Panc1 (cell line): Measurements from ENCODE around the gene PGAM1.

Source experiments
- SIN3A ChIP-seq: IDR thresholded peaks from 2 replicates; pipeline ENCODE4 v1.6.1; 2012; ENCODE audit warnings: low read depth, mild to moderate bottlenecking, low read length, moderate library complexity, borderline replicate concordance; ENCODE audit not compliant: insufficient read depth
- TCF7L2 ChIP-seq: IDR thresholded peaks from 2 replicates; pipeline ENCODE4 v1.6.1; 2011; ENCODE audit warnings: mild to moderate bottlenecking, low read depth, low read length, inconsistent platforms
- TF ChIP-seq, protein P1 (sequence below): fragments of 450-650 bp; IDR thresholded peaks from 2 replicates; pipeline ENCODE4 v1.5.1; 2017; ENCODE audit warnings: mild to moderate bottlenecking

DNA sequence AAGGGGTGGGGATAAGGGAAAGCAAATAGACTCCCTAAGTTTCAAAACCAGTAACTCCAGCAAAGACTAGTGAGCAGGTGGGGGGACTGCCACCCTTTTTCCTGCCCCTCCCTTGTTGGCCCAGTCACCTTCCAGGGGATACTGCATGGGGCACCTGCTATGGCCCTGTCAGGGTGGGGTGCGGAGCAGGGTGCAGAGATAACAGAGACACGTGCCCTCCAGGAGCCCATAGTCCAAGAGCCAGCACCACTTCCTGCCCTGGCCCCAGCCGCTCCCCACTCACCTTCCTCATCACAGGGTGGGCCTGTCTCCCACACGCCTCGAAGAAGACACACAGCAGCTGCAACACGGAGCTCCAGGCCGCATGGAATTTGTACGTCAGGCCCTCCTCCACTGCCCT, 45.5 kb upstream of the PGAM1 start:
- TF ChIP-seq, protein P1, sequence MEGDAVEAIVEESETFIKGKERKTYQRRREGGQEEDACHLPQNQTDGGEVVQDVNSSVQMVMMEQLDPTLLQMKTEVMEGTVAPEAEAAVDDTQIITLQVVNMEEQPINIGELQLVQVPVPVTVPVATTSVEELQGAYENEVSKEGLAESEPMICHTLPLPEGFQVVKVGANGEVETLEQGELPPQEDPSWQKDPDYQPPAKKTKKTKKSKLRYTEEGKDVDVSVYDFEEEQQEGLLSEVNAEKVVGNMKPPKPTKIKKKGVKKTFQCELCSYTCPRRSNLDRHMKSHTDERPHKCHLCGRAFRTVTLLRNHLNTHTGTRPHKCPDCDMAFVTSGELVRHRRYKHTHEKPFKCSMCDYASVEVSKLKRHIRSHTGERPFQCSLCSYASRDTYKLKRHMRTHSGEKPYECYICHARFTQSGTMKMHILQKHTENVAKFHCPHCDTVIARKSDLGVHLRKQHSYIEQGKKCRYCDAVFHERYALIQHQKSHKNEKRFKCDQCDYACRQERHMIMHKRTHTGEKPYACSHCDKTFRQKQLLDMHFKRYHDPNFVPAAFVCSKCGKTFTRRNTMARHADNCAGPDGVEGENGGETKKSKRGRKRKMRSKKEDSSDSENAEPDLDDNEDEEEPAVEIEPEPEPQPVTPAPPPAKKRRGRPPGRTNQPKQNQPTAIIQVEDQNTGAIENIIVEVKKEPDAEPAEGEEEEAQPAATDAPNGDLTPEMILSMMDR: no peak
- TF ChIP-seq TCF7L2 (no peak), SIN3A (no peak)
